ENCODE measurements around the gene NPHS1. TPM values are rescaled to one million over a fixed set of nuclear protein-coding genes. Genes with fewer than 3 reads are reported as not detected.
"Not testable (repeated sequence)": the region's sequence is repeated elsewhere in the genome, so short reads cannot be mapped to it uniquely, and the experiment has no call there.

The NPHS1 gene
- total RNA-seq, 4 donors from 2014 or later: not detected

DNA sequence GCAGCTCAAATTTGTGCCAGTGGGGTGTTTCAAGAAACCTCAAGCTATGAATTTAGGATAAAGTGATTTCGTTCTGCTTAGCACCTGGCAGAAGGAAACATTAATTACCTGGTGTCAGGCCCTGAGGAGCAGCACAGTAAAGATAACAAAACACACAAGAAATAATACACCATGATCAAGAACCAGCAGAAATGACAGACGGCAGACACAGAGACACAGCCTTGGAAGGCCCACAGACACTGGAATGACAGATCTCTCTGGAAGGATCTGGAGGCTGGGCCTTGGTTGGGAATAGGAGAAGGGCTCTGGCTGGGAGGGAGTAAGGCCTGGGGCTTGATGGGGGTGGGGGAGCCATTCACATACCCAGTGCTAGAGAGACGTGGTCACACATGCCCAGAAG lies 50.5 kb downstream of the NPHS1 start:
- Histone ChIP-seq H3K9me3 (no peaks in the 10 kb centered on the region), H3K4me3 (no peak overlapping the region), H3K27ac (no peak overlapping the region), H3K4me1 (no peaks in the 10 kb centered on the region), H3K36me3 (no peaks in the 10 kb centered on the region), H3K27me3 (peaks cover 25% of the 10 kb centered on the region)
- no peak for DNase-seq
- 61 to 100% methylated on average over 1 to 3 of the region's 3 CpGs for whole genome bisulfite sequencing, 2 donors (ENCODE audit: low coverage in 1 of 2)
- in situ Hi-C loops (cut with MboI; ENCODE audit: low pct_ligation_motif_present in 1 of 4, low pct_unique_long_range_greater_than_20kb in 1 of 4, low sequenced_read_pairs in 3 of 4): no loop called here
- TF ChIP-seq, protein P1, sequence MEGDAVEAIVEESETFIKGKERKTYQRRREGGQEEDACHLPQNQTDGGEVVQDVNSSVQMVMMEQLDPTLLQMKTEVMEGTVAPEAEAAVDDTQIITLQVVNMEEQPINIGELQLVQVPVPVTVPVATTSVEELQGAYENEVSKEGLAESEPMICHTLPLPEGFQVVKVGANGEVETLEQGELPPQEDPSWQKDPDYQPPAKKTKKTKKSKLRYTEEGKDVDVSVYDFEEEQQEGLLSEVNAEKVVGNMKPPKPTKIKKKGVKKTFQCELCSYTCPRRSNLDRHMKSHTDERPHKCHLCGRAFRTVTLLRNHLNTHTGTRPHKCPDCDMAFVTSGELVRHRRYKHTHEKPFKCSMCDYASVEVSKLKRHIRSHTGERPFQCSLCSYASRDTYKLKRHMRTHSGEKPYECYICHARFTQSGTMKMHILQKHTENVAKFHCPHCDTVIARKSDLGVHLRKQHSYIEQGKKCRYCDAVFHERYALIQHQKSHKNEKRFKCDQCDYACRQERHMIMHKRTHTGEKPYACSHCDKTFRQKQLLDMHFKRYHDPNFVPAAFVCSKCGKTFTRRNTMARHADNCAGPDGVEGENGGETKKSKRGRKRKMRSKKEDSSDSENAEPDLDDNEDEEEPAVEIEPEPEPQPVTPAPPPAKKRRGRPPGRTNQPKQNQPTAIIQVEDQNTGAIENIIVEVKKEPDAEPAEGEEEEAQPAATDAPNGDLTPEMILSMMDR (IDR thresholded peaks at IDR 0.05): no peak
- TF ChIP-seq EP300 (IDR thresholded peaks at IDR 0.05; ENCODE audit: low read depth) (no peak), POLR2AphosphoS5 (IDR thresholded peaks at IDR 0.05) (no peak), POLR2A (IDR thresholded peaks at IDR 0.05) (no peak)
- intact Hi-C loops (cut with DNase I; ENCODE audit: low total_unique reads): no loop called here

DNA sequence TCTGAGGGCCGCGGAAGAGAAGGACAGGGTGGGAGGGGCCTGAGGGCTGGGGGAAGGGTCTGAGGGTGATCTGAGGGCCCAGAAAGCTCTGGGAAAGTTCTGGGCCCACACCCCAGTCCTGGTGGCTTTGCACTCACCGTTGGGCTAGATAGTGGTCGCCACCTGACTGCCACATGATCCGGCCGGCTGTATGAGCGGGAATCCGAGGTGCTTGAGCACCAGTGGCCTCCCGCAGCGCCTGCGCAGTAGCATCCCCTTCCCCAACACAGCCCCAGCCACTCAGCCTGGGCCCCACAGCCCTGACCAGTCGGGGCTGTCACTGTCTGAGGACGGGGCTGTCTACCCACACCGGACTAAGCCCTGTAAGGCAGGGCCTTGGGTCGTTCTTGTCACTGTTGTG lies 54.6 kb downstream of the NPHS1 start:
- H3K4me3 ChIP-seq: no peak overlapping the region
- 19% methylated on average over 14 of the region's 15 CpGs; no CpG with 5 or more reads in 1 of the 2 donors for WGBS, 2 donors (ENCODE audit: low coverage in 1 of 2)
- H3K4me1 ChIP-seq: no peaks in the 10 kb centered on the region
- no peak for DNase-seq
- H3K27me3 ChIP-seq: peaks cover 36% of the 10 kb centered on the region
- in situ Hi-C loops (cut with MboI; ENCODE audit: low pct_ligation_motif_present in 1 of 4, low pct_unique_long_range_greater_than_20kb in 1 of 4, low sequenced_read_pairs in 3 of 4): no loop called here
- TF ChIP-seq POLR2A (IDR thresholded peaks at IDR 0.05) (no peak), EP300 (IDR thresholded peaks at IDR 0.05; ENCODE audit: low read depth) (no peak)
- intact Hi-C loops (cut with DNase I; ENCODE audit: low total_unique reads): no loop called here
- H3K9me3 ChIP-seq: no peaks in the 10 kb centered on the region
- no peak overlapping the region for H3K27ac ChIP-seq
- H3K36me3 ChIP-seq: no peaks in the 10 kb centered on the region

DNA sequence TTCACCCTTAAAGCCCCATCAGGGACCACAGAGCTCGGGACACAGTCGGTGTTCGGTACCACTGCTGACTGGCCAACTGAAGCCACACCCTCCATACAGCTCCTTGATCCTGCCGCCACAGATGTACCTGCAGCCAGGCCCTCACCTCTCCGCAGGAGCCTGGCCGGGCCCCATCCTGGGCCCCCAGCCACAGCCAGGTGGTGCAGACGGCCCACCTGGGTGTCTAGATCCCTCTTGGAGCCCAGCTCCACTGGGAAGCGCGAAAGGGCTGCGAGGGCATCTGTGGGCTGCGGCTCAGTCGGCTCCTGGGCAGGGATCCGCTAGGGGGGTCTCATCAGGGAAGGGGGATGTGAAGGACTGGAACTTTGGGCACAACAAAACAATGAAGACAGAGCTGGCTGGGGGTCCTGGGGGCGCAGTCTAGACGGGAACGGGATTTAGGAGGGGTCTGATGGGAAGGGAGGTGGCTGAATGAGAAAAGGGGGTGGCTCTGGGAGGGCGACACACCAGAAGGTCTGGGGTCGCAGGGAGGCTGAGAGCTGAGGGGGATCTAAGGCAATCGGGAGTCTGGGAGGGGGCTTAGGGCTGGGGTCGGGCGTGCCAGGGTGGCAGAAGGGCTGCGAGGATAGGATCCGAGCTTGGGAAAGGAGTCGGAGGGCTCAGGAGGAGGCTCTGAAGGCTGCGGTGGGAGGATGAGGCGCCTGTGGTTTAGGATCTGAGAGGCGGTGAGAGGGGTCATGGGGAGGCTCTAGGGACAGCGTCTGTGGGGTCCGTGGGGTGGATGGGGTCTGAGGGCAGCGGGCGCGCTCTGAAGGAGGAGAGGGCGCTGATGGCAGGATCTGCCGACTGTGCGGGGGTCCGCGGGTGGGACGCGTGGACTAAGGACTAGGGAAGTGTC lies 55.4 kb downstream of the NPHS1 start:
- intact Hi-C loops (cut with DNase I; ENCODE audit: low total_unique reads) (no loop called here), in situ Hi-C loops (cut with MboI; ENCODE audit: low pct_ligation_motif_present in 1 of 4, low pct_unique_long_range_greater_than_20kb in 1 of 4, low sequenced_read_pairs in 3 of 4) (no loop called here)
- H3K27me3 ChIP-seq: peaks cover 36% of the 10 kb centered on the region
- TF ChIP-seq POLR2AphosphoS5 (IDR thresholded peaks at IDR 0.05): no peak
- no peak for DNase-seq
- no peak overlapping the region for H3K27ac ChIP-seq
- no peaks in the 10 kb centered on the region for H3K9me3 ChIP-seq
- 29 to 41% methylated on average over 18 to 38 of the region's 39 CpGs for WGBS, 2 donors (ENCODE audit: low coverage in 1 of 2)
- no peaks in the 10 kb centered on the region for H3K4me1 ChIP-seq
- no peaks in the 10 kb centered on the region for H3K36me3 ChIP-seq
- H3K4me3 ChIP-seq: no peak overlapping the region

DNA sequence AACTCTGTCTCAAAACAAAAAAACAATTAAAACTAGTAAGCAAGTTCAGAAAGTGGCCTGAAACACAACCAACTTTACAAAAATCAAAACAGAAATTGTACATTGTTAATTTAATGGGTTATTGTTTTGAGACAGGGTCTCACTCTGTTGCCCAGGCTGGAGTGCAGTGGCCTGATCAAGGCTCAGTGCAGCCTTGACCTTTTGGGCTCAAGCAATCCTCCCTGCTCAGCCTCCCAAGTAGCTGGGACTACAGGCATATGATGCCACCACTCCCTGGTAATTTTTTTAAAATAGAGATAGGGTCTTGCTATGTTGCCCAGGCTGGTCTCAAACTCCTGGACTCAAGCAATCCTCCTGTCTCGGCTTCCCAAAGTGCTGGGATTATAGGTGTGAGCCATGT lies 56.7 kb downstream of the NPHS1 start:
- H3K36me3 ChIP-seq; H3K4me1 ChIP-seq; in situ Hi-C loops (cut with MboI; ENCODE audit: low pct_ligation_motif_present in 1 of 4, low pct_unique_long_range_greater_than_20kb in 1 of 4, low sequenced_read_pairs in 3 of 4); intact Hi-C loops (cut with DNase I; ENCODE audit: low total_unique reads); H3K4me3 ChIP-seq; H3K27ac ChIP-seq; H3K9me3 ChIP-seq; DNase-seq: not testable (repeated sequence)
- peaks cover 36% of the 10 kb centered on the region for H3K27me3 ChIP-seq
- WGBS, 2 donors (ENCODE audit: low coverage in 1 of 2): 86% methylated on average over 1 of the region's 1 CpG; no CpG with 5 or more reads in 1 of the 2 donors

DNA sequence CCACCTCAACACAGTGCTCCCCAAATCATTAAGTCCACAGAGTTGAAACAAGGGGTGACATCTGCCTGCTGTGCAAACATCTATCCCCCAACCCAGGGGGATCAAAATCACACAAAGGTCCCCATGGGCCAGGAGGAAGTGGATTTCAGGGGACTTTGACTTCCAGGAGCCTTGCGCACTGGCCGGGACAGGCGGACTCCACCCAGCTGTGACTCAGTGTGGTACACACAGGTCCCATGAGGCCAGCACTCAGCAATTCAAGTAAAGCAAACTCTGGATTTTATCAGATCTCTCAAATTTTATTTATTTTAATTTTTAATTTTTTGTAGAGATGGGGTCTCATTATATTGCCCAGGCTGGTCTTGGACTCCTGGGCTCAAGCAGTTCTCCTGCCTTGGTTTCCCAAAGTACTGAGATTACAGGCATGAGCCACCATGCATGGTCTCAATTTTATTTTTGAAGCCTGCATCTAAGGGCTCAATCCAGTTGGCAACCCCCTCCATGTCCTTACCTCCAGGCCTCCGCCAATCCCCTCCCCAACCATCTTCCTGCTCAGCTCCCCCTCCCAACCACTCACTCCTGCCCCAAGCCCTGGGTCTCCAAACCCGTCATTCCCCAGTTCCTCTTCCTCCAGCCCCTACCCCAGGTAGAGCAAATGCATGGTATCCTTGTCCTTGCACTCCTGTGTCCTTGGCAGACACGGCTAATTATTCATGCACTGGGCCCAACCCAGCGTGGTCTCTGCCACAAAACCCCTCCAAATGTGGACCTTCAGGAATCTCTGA lies 58.7 kb downstream of the NPHS1 start:
- TF ChIP-seq POLR2A (IDR thresholded peaks at IDR 0.05): no peak
- TF ChIP-seq, protein P1 (IDR thresholded peaks at IDR 0.05): no peak
- no peak for DNase-seq
- no peak overlapping the region for H3K27ac ChIP-seq
- in situ Hi-C loops (cut with MboI; ENCODE audit: low pct_ligation_motif_present in 1 of 4, low pct_unique_long_range_greater_than_20kb in 1 of 4, low sequenced_read_pairs in 3 of 4) (no loop called here), intact Hi-C loops (cut with DNase I; ENCODE audit: low total_unique reads) (no loop called here)
- no peaks in the 10 kb centered on the region for H3K36me3 ChIP-seq
- peaks cover 28% of the 10 kb centered on the region for H3K27me3 ChIP-seq
- no peak overlapping the region for H3K4me3 ChIP-seq
- 67 to 78% methylated on average over 4 to 7 of the region's 7 CpGs for whole genome bisulfite sequencing, 2 donors (ENCODE audit: low coverage in 1 of 2)
- no peaks in the 10 kb centered on the region for H3K9me3 ChIP-seq
- no peaks in the 10 kb centered on the region for H3K4me1 ChIP-seq
